Neural cell (in vitro differentiated cells): ENCODE measurements around the gene CIT. TPM values are rescaled to one million over a fixed set of nuclear protein-coding genes. Genes with fewer than 3 reads are reported as not detected.

Source experiments
- H2AFZ ChIP-seq: fragments of 200-600, 300-800 bp; sonication (generic), shearing (Covaris generic); 2 replicates; pipeline ENCODE4 v1.6.0; 2014; ENCODE audit warnings: low read depth, mild to moderate bottlenecking, antibody characterized with exemption, low read length, moderate library complexity
- H3F3A ChIP-seq: fragments of 200-600 bp; shearing (Covaris generic); 2 replicates; pipeline ENCODE4 v1.6.1; 2016; ENCODE audit warnings: mild to moderate bottlenecking, moderate library complexity, mixed read lengths, antibody characterized with exemption, low read length; ENCODE audit not compliant: insufficient read depth, poor library complexity, severe bottlenecking
- H3K27ac ChIP-seq: fragments of 200-600, 300-800 bp; sonication (generic), shearing (Covaris generic); 2 replicates; pipeline ENCODE4 v1.5.1; 2014; ENCODE audit warnings: mild to moderate bottlenecking, low read length, moderate library complexity
- H3K27me3 ChIP-seq: fragments of 300-800, 200-600 bp; sonication (generic), shearing (Covaris generic); 2 replicates; pipeline ENCODE4 v1.6.0; 2014; ENCODE audit warnings: mild to moderate bottlenecking, low read depth, low read length, moderate library complexity; ENCODE audit not compliant: insufficient read depth
- H3K36me3 ChIP-seq: fragments of 300-800, 200-600 bp; sonication (generic), shearing (Covaris generic); 2 replicates; pipeline ENCODE4 v1.5.1; 2014; ENCODE audit warnings: mild to moderate bottlenecking, antibody characterized with exemption, low read length, moderate library complexity; ENCODE audit not compliant: insufficient read depth
- H3K4me2 ChIP-seq: fragments of 300-800, 200-600 bp; sonication (generic), shearing (Covaris generic); 2 replicates; pipeline ENCODE4 v1.6.0; 2014; ENCODE audit warnings: mild to moderate bottlenecking, low read length
- H3K4me3 ChIP-seq: fragments of 300-800, 200-600 bp; sonication (generic), shearing (Covaris generic); 2 replicates; pipeline ENCODE4 v1.5.1; 2014; ENCODE audit warnings: mild to moderate bottlenecking, low read length, moderate library complexity
- H3K79me2 ChIP-seq: fragments of 200-600 bp; shearing (Covaris generic); replicated peaks from 2 replicates; pipeline ENCODE4 v1.6.0; 2014; ENCODE audit warnings: mild to moderate bottlenecking, low read length, moderate library complexity; ENCODE audit not compliant: insufficient read depth
- H3K9ac ChIP-seq: fragments of 300-800, 200-600 bp; sonication (generic), shearing (Covaris generic); 2 replicates; pipeline ENCODE4 v1.6.1; 2016; ENCODE audit warnings: mild to moderate bottlenecking, low read length, mixed read lengths
- H3K9me2 ChIP-seq: fragments of 200-600 bp; shearing (Covaris generic); 2 replicates; pipeline ENCODE4 v1.6.1; 2016; ENCODE audit warnings: mild to moderate bottlenecking, low read length, mixed read lengths; ENCODE audit not compliant: insufficient read depth
- H3K9me3 ChIP-seq: fragments of 200-600, 300-800 bp; sonication (generic), shearing (Covaris generic); 2 replicates; pipeline ENCODE4 v1.6.1; 2016; ENCODE audit warnings: mild to moderate bottlenecking, mixed run types, low read length, moderate library complexity, mixed read lengths
- H4K20me1 ChIP-seq: fragments of 200-600 bp; shearing (Covaris generic); 2 replicates; pipeline ENCODE4 v1.6.1; 2016; ENCODE audit warnings: mild to moderate bottlenecking, mixed run types; ENCODE audit not compliant: insufficient read depth
- EP300 ChIP-seq: fragments of 450-650 bp; conservative IDR thresholded peaks from 2 replicates; pipeline ENCODE4 v1.6.1; 2014; ENCODE audit warnings: antibody characterized with exemption, mild to moderate bottlenecking, moderate library complexity; ENCODE audit not compliant: poor library complexity, severe bottlenecking
- EZH2 ChIP-seq: fragments of 200-600, 300-800 bp; shearing (Covaris generic), sonication (generic); IDR thresholded peaks from 2 replicates; pipeline ENCODE4 v1.6.1; 2014; ENCODE audit warnings: antibody characterized with exemption, low read length, borderline replicate concordance, mild to moderate bottlenecking; ENCODE audit not compliant: insufficient read depth, poor library complexity, severe bottlenecking
- MXI1 ChIP-seq: fragments of 450-650 bp; conservative IDR thresholded peaks from 2 replicates; pipeline ENCODE4 v1.6.1; 2014; ENCODE audit warnings: antibody characterized with exemption, mild to moderate bottlenecking; ENCODE audit not compliant: poor library complexity, severe bottlenecking
- POLR2AphosphoS5 ChIP-seq: IDR thresholded peaks from 2 replicates; pipeline ENCODE4 v1.6.1; 2012
- RAD21 ChIP-seq: fragments of 450-650 bp; conservative IDR thresholded peaks from 2 replicates; pipeline ENCODE4 v1.6.1; 2014; ENCODE audit warnings: antibody characterized with exemption, mild to moderate bottlenecking, moderate library complexity
- SMC3 ChIP-seq: fragments of 450-650 bp; conservative IDR thresholded peaks from 2 replicates; pipeline ENCODE4 v1.6.1; 2014; ENCODE audit warnings: antibody characterized with exemption, mild to moderate bottlenecking, moderate library complexity; ENCODE audit not compliant: poor library complexity
- TAF1 ChIP-seq: IDR thresholded peaks from 2 replicates; pipeline ENCODE4 v1.6.1; 2012; ENCODE audit warnings: low read depth
- polyA plus RNA-seq: library from polyadenylated mRNA; depleted of rRNA; stranded (reverse); fragments of >200 nt; gene quantifications from 2 replicates; pipeline ENCODE4 v1.2.3, GENCODE V29; 2014
- TF ChIP-seq, protein P1 (sequence below): fragments of 450-650 bp; IDR thresholded peaks from 2 replicates; pipeline ENCODE4 v1.5.1; 2014; ENCODE audit warnings: antibody characterized with exemption, mild to moderate bottlenecking, moderate library complexity; ENCODE audit not compliant: poor library complexity, severe bottlenecking
- TF ChIP-seq, protein P2 (sequence below): IDR thresholded peaks from 2 replicates; pipeline ENCODE4 v1.6.1; 2012; ENCODE audit warnings: borderline replicate concordance

Gene CIT
- polyA plus RNA-seq, 1 donor from 2014 or later = 3.3 TPM

DNA sequence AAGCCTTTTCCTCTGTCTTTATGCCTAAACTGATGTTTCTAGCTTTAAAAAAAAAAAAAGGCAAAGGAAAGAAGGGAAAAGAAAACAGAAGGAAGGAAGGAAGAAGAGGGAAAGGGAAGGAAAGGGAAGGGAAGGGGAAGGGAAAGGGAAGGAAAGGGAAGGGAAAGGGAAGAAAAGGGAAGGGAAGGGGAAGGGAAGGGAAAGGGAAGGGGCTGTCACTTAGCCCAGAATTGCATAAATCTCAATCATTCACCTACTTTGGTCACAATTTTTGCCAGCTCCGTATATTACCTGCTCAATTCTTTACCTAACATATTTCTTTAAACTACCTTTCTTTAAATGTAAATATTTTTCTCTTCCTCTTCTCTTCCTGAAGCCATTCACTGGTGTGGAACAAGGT, 26.8 kb downstream of the CIT start:
- TF ChIP-seq SMC3 (no peak), POLR2AphosphoS5 (no peak), RAD21 (no peak), EP300 (no peak), MXI1 (no peak), EZH2 (no peak), TAF1 (no peak)
- TF ChIP-seq, protein P1, sequence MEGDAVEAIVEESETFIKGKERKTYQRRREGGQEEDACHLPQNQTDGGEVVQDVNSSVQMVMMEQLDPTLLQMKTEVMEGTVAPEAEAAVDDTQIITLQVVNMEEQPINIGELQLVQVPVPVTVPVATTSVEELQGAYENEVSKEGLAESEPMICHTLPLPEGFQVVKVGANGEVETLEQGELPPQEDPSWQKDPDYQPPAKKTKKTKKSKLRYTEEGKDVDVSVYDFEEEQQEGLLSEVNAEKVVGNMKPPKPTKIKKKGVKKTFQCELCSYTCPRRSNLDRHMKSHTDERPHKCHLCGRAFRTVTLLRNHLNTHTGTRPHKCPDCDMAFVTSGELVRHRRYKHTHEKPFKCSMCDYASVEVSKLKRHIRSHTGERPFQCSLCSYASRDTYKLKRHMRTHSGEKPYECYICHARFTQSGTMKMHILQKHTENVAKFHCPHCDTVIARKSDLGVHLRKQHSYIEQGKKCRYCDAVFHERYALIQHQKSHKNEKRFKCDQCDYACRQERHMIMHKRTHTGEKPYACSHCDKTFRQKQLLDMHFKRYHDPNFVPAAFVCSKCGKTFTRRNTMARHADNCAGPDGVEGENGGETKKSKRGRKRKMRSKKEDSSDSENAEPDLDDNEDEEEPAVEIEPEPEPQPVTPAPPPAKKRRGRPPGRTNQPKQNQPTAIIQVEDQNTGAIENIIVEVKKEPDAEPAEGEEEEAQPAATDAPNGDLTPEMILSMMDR = no peak
- TF ChIP-seq, protein P2, sequence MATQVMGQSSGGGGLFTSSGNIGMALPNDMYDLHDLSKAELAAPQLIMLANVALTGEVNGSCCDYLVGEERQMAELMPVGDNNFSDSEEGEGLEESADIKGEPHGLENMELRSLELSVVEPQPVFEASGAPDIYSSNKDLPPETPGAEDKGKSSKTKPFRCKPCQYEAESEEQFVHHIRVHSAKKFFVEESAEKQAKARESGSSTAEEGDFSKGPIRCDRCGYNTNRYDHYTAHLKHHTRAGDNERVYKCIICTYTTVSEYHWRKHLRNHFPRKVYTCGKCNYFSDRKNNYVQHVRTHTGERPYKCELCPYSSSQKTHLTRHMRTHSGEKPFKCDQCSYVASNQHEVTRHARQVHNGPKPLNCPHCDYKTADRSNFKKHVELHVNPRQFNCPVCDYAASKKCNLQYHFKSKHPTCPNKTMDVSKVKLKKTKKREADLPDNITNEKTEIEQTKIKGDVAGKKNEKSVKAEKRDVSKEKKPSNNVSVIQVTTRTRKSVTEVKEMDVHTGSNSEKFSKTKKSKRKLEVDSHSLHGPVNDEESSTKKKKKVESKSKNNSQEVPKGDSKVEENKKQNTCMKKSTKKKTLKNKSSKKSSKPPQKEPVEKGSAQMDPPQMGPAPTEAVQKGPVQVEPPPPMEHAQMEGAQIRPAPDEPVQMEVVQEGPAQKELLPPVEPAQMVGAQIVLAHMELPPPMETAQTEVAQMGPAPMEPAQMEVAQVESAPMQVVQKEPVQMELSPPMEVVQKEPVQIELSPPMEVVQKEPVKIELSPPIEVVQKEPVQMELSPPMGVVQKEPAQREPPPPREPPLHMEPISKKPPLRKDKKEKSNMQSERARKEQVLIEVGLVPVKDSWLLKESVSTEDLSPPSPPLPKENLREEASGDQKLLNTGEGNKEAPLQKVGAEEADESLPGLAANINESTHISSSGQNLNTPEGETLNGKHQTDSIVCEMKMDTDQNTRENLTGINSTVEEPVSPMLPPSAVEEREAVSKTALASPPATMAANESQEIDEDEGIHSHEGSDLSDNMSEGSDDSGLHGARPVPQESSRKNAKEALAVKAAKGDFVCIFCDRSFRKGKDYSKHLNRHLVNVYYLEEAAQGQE = no peak
- H4K20me1 ChIP-seq = no peaks in the 10 kb centered on the region
- H3K4me3 ChIP-seq = no peak overlapping the region
- H3F3A ChIP-seq = no peaks in the 10 kb centered on the region
- no peaks in the 10 kb centered on the region for H3K9me2 ChIP-seq
- no peaks in the 10 kb centered on the region for H3K27me3 ChIP-seq
- H3K9me3 ChIP-seq = no peaks in the 10 kb centered on the region
- H3K79me2 ChIP-seq = no peaks in the 10 kb centered on the region
- no peak overlapping the region for H3K9ac ChIP-seq
- no peaks in the 10 kb centered on the region for H3K36me3 ChIP-seq
- H3K4me2 ChIP-seq = no peak overlapping the region
- H2AFZ ChIP-seq = no peak overlapping the region
- H3K27ac ChIP-seq = no peak overlapping the region

DNA sequence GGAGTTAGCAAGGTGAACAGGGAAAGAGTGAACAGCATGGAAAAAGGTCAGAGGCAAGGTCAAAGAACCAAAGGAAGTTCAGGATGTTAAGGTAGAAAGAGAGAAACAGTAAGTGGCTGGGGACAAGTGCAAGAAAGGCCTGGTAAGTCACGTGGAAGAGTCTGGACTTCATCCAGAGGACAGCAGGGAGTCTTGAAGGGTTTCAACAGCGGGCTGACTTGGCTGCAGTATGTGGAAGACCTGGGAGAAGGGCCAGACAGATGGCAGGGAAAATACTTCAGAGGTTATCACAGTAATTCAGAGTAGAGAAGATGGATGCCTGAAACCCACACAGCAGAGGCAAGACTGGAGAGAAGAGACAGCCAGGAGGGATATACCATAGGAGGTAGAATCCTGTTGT, 34.0 kb downstream of the CIT start:
- no peak for TF ChIP-seq RAD21
- TF ChIP-seq EZH2 = no peak
- TF ChIP-seq, protein P1 = no peak
- TF ChIP-seq, protein P2 = no peak
- no peak for TF ChIP-seq POLR2AphosphoS5
- no peak for TF ChIP-seq MXI1
- TF ChIP-seq EP300 = no peak
- no peak for TF ChIP-seq TAF1

More for the DNA sequence above, 34.0 kb downstream of the CIT start:
- Histone ChIP-seq H3K79me2 (no peaks in the 10 kb centered on the region), H3K4me3 (no peak overlapping the region), H3K9me2 (no peaks in the 10 kb centered on the region), H3K4me2 (no peak overlapping the region), H3K27me3 (no peaks in the 10 kb centered on the region), H4K20me1 (no peaks in the 10 kb centered on the region), H3F3A (no peaks in the 10 kb centered on the region), H3K9me3 (no peaks in the 10 kb centered on the region), H3K27ac (no peak overlapping the region), H2AFZ (no peak overlapping the region), H3K36me3 (no peaks in the 10 kb centered on the region), H3K9ac (no peak overlapping the region)
